ENCODE data around the gene URAD. TPM values are rescaled to one million over a fixed set of nuclear protein-coding genes. Genes with fewer than 3 reads are reported as not detected.

Gene URAD
- total RNA-seq, 1 donor from 2014 or later, result not detected

GRCh38 chr13:27967736-27968315 lies 20.7 kb downstream of the URAD start:
- no peak for TF ChIP-seq CTCF (IDR thresholded peaks at IDR 0.05)
- H3K27ac ChIP-seq, result no peak overlapping the region
- intact Hi-C loops (cut with DNase I), result no loop called here
- H3K36me3 ChIP-seq, result no peaks in the 10 kb centered on the region
- DNase-seq (ENCODE audit: low spot score in 2 of 2), result no peak
- no peaks in the 10 kb centered on the region for H3K9me3 ChIP-seq
- peaks cover 21% of the 10 kb centered on the region for H3K27me3 ChIP-seq
- H3K4me1 ChIP-seq, result peaks cover 4 to 9% of the 10 kb centered on the region in 2 donors
- peak overlapping the region; percentile 30 to 39 for H3K4me3 ChIP-seq

- peaks cover 21% of the 10 kb centered on the region for H3K27me3 ChIP-seq
- intact Hi-C loops (cut with DNase I), result no loop called here
- H3K27ac ChIP-seq, result no peak overlapping the region
- H3K4me1 ChIP-seq, result peaks cover 4 to 9% of the 10 kb centered on the region in 2 donors
- H3K36me3 ChIP-seq, result no peaks in the 10 kb centered on the region
- H3K9me3 ChIP-seq, result no peaks in the 10 kb centered on the region
- no peak for TF ChIP-seq CTCF (IDR thresholded peaks at IDR 0.05)
- DNase-seq (ENCODE audit: low spot score in 2 of 2), result no peak
- no peak overlapping the region for H3K4me3 ChIP-seq
These were observed 21.2 kb downstream of the URAD start for GRCh38 chr13:27967203-27967735.

GRCh38 chr13:27966641-27967202 lies 21.8 kb downstream of the URAD start:
- Histone ChIP-seq H3K4me1 (peaks cover 4 to 9% of the 10 kb centered on the region in 2 donors), H3K27me3 (peaks cover 21% of the 10 kb centered on the region), H3K9me3 (no peaks in the 10 kb centered on the region), H3K4me3 (no peak overlapping the region), H3K36me3 (no peaks in the 10 kb centered on the region), H3K27ac (no peak overlapping the region)
- intact Hi-C loops (cut with DNase I), result no loop called here
- TF ChIP-seq CTCF (IDR thresholded peaks at IDR 0.05), result no peak
- DNase-seq (ENCODE audit: low spot score in 2 of 2), result no peak

- Histone ChIP-seq H3K9me3 (no peaks in the 10 kb centered on the region), H3K4me1 (peaks cover 4 to 11% of the 10 kb centered on the region in 2 donors), H3K27ac (no peak overlapping the region), H3K36me3 (no peaks in the 10 kb centered on the region), H3K27me3 (peaks cover 21% of the 10 kb centered on the region), H3K4me3 (no peak overlapping the region)
- intact Hi-C loops (cut with DNase I), result no loop called here
- no peak for DNase-seq (ENCODE audit: low spot score in 2 of 2)
- TF ChIP-seq CTCF (IDR thresholded peaks at IDR 0.05), result no peak
These were observed 22.5 kb downstream of the URAD start for GRCh38 chr13:27965740-27966640.

GRCh38 chr13:27965343-27965739 lies 23.2 kb downstream of the URAD start:
- DNase-seq (ENCODE audit: low spot score in 2 of 2), result no peak
- TF ChIP-seq CTCF (IDR thresholded peaks at IDR 0.05), result no peak
- H3K9me3 ChIP-seq, result no peaks in the 10 kb centered on the region
- peaks cover 10 to 16% of the 10 kb centered on the region in 2 donors for H3K4me1 ChIP-seq
- no peak overlapping the region for H3K4me3 ChIP-seq
- peaks cover 28% of the 10 kb centered on the region for H3K27me3 ChIP-seq
- intact Hi-C loops (cut with DNase I), result no loop called here
- no peak overlapping the region for H3K27ac ChIP-seq
- no peaks in the 10 kb centered on the region for H3K36me3 ChIP-seq

Measured in ascending aorta (tissue), 2 donors.